IMR-90 (cell line): Measurements from ENCODE around the gene SLC38A11. TPM values are rescaled to one million over a fixed set of nuclear protein-coding genes. Genes with fewer than 3 reads are reported as not detected.

Experiments
- ATAC-seq: fragments of 200-7000 bp; cut with Tn5 transposase; 2 replicates; pipeline ENCODE4 v1.9.1; 2020; ENCODE audit warnings: low read depth, mild to moderate bottlenecking, moderate library complexity
- BruUV-seq: library from RNA; stranded (reverse); fragments of 400-500 nt; replicated peaks from 2 replicates; lab custom pipeline; 2021; lab: Mats Ljungman, UMichigan
- CTCF ChIA-PET: fragments of 300-600 bp; formaldehyde crosslinking; extraction: SDS; loops from one replicate; lab custom pipeline; 2021; ENCODE audit warnings: antibody characterized with exemption; lab: Yijun Ruan, JAX
- POLR2A ChIA-PET: fragments of 300-600 bp; sonication (Branson Sonifier 250); formaldehyde crosslinking; loops from one replicate; lab custom pipeline; 2022; ENCODE audit warnings: antibody characterized with exemption; ENCODE audit not compliant: unreplicated experiment; lab: Charles Lee
- DNase-seq: peaks from one replicate; pipeline ENCODE4 v3.0.0; 2013
- H2AFZ ChIP-seq: replicated peaks from 2 replicates; pipeline ENCODE3; 2013; ENCODE audit warnings: low read length, mild to moderate bottlenecking; ENCODE audit not compliant: poor library complexity
- H2AK5ac ChIP-seq: 2 replicates; pipeline ENCODE4 v1.6.1; 2013; ENCODE audit warnings: low read depth, low read length, inconsistent platforms
- H2AK9ac ChIP-seq: replicated peaks from 2 replicates; pipeline ENCODE3; 2013; ENCODE audit warnings: mild to moderate bottlenecking, low read depth, low read length, moderate library complexity; ENCODE audit not compliant: poor library complexity
- H2BK120ac ChIP-seq: 2 replicates; pipeline ENCODE4 v1.6.1; 2013; ENCODE audit warnings: low read depth, low read length, inconsistent platforms
- H2BK15ac ChIP-seq: 3 replicates; pipeline ENCODE4 v1.6.1; 2013; ENCODE audit warnings: low read depth, low read length, inconsistent platforms
- H2BK20ac ChIP-seq: 2 replicates; pipeline ENCODE4 v1.6.1; 2013; ENCODE audit warnings: low read depth, mild to moderate bottlenecking, inconsistent platforms, low read length, moderate library complexity
- H2BK5ac ChIP-seq: 2 replicates; pipeline ENCODE4 v1.6.1; 2013; ENCODE audit warnings: mild to moderate bottlenecking, low read depth, low read length, inconsistent platforms; ENCODE audit not compliant: poor library complexity, severe bottlenecking
- H3K14ac ChIP-seq: replicated peaks from 2 replicates; pipeline ENCODE4 v1.6.1; 2013; ENCODE audit warnings: low read depth, low read length, inconsistent platforms
- H3K18ac ChIP-seq: 2 replicates; pipeline ENCODE4 v1.6.1; 2013; ENCODE audit warnings: low read depth, low read length, control low read depth
- H3K23ac ChIP-seq: 2 replicates; pipeline ENCODE4 v1.6.1; 2013; ENCODE audit warnings: low read depth, low read length, inconsistent platforms
- H3K27ac ChIP-seq: 2 replicates; pipeline ENCODE4 v1.5.1; 2013; ENCODE audit warnings: mild to moderate bottlenecking, control low read depth, low read length; ENCODE audit not compliant: insufficient read depth
- H3K27me3 ChIP-seq: 2 replicates; pipeline ENCODE4 v1.6.1; 2013; ENCODE audit warnings: low read length; ENCODE audit not compliant: control insufficient read depth, insufficient read depth
- H3K36me3 ChIP-seq: 2 replicates; pipeline ENCODE4 v1.6.1; 2013; ENCODE audit warnings: low read length, mixed read lengths; ENCODE audit not compliant: control insufficient read depth, insufficient read depth
- H3K4ac ChIP-seq: 2 replicates; pipeline ENCODE4 v1.6.1; 2013; ENCODE audit warnings: low read depth, low read length, inconsistent platforms
- H3K4me1 ChIP-seq: 2 replicates; pipeline ENCODE4 v1.6.1; 2013; ENCODE audit warnings: low read length, mixed read lengths; ENCODE audit not compliant: control insufficient read depth, insufficient read depth
- H3K4me2 ChIP-seq: 2 replicates; pipeline ENCODE4 v1.6.1; 2013; ENCODE audit warnings: low read depth, mild to moderate bottlenecking, control low read depth, low read length, moderate library complexity
- H3K4me3 ChIP-seq: 2 replicates; pipeline ENCODE4 v1.5.1; 2013; ENCODE audit warnings: low read depth, mild to moderate bottlenecking, control low read depth, low read length, moderate library complexity; ENCODE audit not compliant: insufficient read depth
- H3K56ac ChIP-seq: 2 replicates; pipeline ENCODE4 v1.6.1; 2013; ENCODE audit warnings: low read length, inconsistent platforms; ENCODE audit not compliant: insufficient read depth; ENCODE audit errors: extremely low read depth
- H3K79me1 ChIP-seq, 2 experiments: 2 replicates each; pipeline ENCODE4 v1.6.1; 2013; ENCODE audit warnings: low read length in 2 of 2, inconsistent platforms in 1 of 2, low read depth in 1 of 2
- H3K9ac ChIP-seq: 2 replicates; pipeline ENCODE4 v1.6.1; 2013; ENCODE audit warnings: low read depth, low read length, control low read depth
- H3K9me1 ChIP-seq: 2 replicates; pipeline ENCODE4 v1.6.1; 2013; ENCODE audit warnings: low read length, inconsistent platforms; ENCODE audit not compliant: insufficient read depth
- H3K9me3 ChIP-seq: 2 replicates; pipeline ENCODE4 v1.6.1; 2013; ENCODE audit warnings: low read length; ENCODE audit not compliant: control insufficient read depth, insufficient read depth
- H4K20me1 ChIP-seq: 2 replicates; pipeline ENCODE4 v1.6.1; 2013; ENCODE audit warnings: low read length, inconsistent platforms; ENCODE audit not compliant: insufficient read depth
- H4K5ac ChIP-seq: 2 replicates; pipeline ENCODE4 v1.6.1; 2013; ENCODE audit warnings: mild to moderate bottlenecking, low read depth, low read length, control low read depth
- H4K8ac ChIP-seq, 2 experiments: 2 replicates each; pipeline ENCODE4 v1.6.1; 2013; ENCODE audit warnings: low read depth in 2 of 2, low read length in 2 of 2, control low read depth in 1 of 2, inconsistent platforms in 1 of 2
- H4K91ac ChIP-seq: 2 replicates; pipeline ENCODE4 v1.6.1; 2013; ENCODE audit warnings: low read depth, low read length, inconsistent platforms; ENCODE audit not compliant: insufficient read depth
- BHLHE40 ChIP-seq: fragments of 150-350 bp; IDR thresholded peaks from 2 replicates; pipeline ENCODE4 v1.6.1; 2016; ENCODE audit warnings: mild to moderate bottlenecking, low read depth, low read length
- POLR2A ChIP-seq: IDR thresholded peaks from 2 replicates; pipeline ENCODE4 v1.6.1; 2012; ENCODE audit warnings: mild to moderate bottlenecking, low read depth, low read length
- WGBS, 2 experiments: methylation state at CpG; one replicate each; pipeline versions ENCODE4 v1.1.5 to v1.1.7; 2013; ENCODE audit warnings: missing lambda C conversion rate in 2 of 2; ENCODE audit not compliant: insufficient read length in 1 of 2; ENCODE audit errors: extremely low coverage in 2 of 2; 5-methylcytosine and 5-hydroxymethylcytosine counted together
- dilution Hi-C: fragments of 300-500 bp; cut with HindIII; formaldehyde crosslinking; loops from one replicate; pipeline ENCODE4 v1.14.3; 2018; ENCODE audit warnings: low sequenced_read_pairs; ENCODE audit not compliant: unreplicated experiment
- in situ Hi-C: fragments of 300-500 bp; cut with MboI; formaldehyde crosslinking; loops from 3 replicates; pipeline ENCODE4 v1.14.3; 2019; ENCODE audit warnings: low sequenced_read_pairs, inconsistent platforms, mixed read lengths
- intact Hi-C: fragments of 100-400 bp; cut with micrococcal nuclease; formaldehyde crosslinking; loops from 2 replicates; pipeline ENCODE4 v1.10.0; 2022
- polyA plus RNA-seq, 3 experiments: library from polyadenylated mRNA; depleted of rRNA; stranded (reverse); fragments of >200 nt; gene quantifications; 2 replicates each; pipeline ENCODE4 v1.2.3, GENCODE V29; 2012; ENCODE audit warnings: low replicate concordance in 1 of 3
- total RNA-seq: library from RNA; depleted of rRNA; stranded (reverse); fragments of >200 nt; gene quantifications from 2 replicates; pipeline ENCODE4 v1.2.3, GENCODE V29; 2012

Gene SLC38A11
- total and polyA plus RNA-seq, 2 of the 4 experiments (the other 2 are of a cell fraction) = 0.18 to 0.21 TPM

- CTCF ChIA-PET = interaction anchor here (1.2 kb wide), 1 partner anchor 12 kb away, joined by 3 read pairs; no protein-coding TSS in a partner anchor
These were observed 105.8 kb downstream of the SLC38A11 start for GRCh38 chr2:164849506-164849905.

More at GRCh38 chr2:164849506-164849905, 105.8 kb downstream of the SLC38A11 start:
- H3K18ac ChIP-seq = no peak overlapping the region
- H4K8ac ChIP-seq = no peak overlapping the region
- H3K4me3 ChIP-seq = no peak overlapping the region
- in situ Hi-C loops (no loop called here), intact Hi-C loops (no loop called here), dilution Hi-C loops (no loop called here)
- no peak for TF ChIP-seq BHLHE40
- TF ChIP-seq POLR2A = no peak
- H3K56ac ChIP-seq = no peak overlapping the region
- no peak for DNase-seq
- H3K9ac ChIP-seq = no peak overlapping the region
- no peak overlapping the region for H2BK120ac ChIP-seq
- peaks cover 3% of the 10 kb centered on the region; the same call in 1 of the 2 replicates for H3K27me3 ChIP-seq
- no CpG with 5 or more reads among the region's 1 CpG for WGBS, 2 experiments
- POLR2A ChIA-PET = no interaction called here
- ATAC-seq = no peak
- no peak overlapping the region for H3K4ac ChIP-seq
- H3K9me1 ChIP-seq = no peaks in the 10 kb centered on the region
- H3K27ac ChIP-seq = no peak overlapping the region
- H3K23ac ChIP-seq = no peak overlapping the region
- no peaks in the 10 kb centered on the region for H3K36me3 ChIP-seq
- H2BK5ac ChIP-seq = no peak overlapping the region
- no peaks in the 10 kb centered on the region for H3K9me3 ChIP-seq
- H2AK9ac ChIP-seq = no peak overlapping the region
- no peak overlapping the region for H2AK5ac ChIP-seq
- H2AFZ ChIP-seq = no peak overlapping the region
- H3K4me2 ChIP-seq = no peak overlapping the region
- H4K5ac ChIP-seq = no peak overlapping the region
- no peaks in the 10 kb centered on the region for H3K4me1 ChIP-seq
- H2BK20ac ChIP-seq = no peak overlapping the region
- H3K14ac ChIP-seq = no peak overlapping the region
- H2BK15ac ChIP-seq = no peak overlapping the region
- H3K79me1 ChIP-seq = no peaks in the 10 kb centered on the region
- H4K91ac ChIP-seq = no peak overlapping the region
- no peaks in the 10 kb centered on the region for H4K20me1 ChIP-seq
- BruUV-seq = no TSS peak
